Mucosa of rectum (tissue), 2 donors: ENCODE measurements around the gene CHN2.

Source experiments
- H3K27ac ChIP-seq, 2 donors: one replicate each; pipeline ENCODE4 v1.7.0; 2013; ENCODE audit warnings: inconsistent platforms in 2 of 2, low read depth in 2 of 2, low read length in 2 of 2
- H3K27me3 ChIP-seq, 2 donors: one replicate each; pipeline ENCODE4 v1.7.0; 2013; ENCODE audit warnings: low read length in 2 of 2; ENCODE audit not compliant: control insufficient read depth in 2 of 2, insufficient read depth in 2 of 2
- H3K36me3 ChIP-seq, 2 donors: one replicate each; pipeline ENCODE4 v1.7.0; 2013; ENCODE audit warnings: low read length in 2 of 2; ENCODE audit not compliant: control insufficient read depth in 2 of 2, insufficient read depth in 2 of 2
- H3K4me1 ChIP-seq, 2 donors: one replicate each; pipeline ENCODE4 v1.7.0; 2013; ENCODE audit warnings: low read length in 2 of 2, mild to moderate bottlenecking in 1 of 2; ENCODE audit not compliant: control insufficient read depth in 2 of 2, insufficient read depth in 2 of 2
- H3K4me3 ChIP-seq, 2 donors: one replicate each; pipeline ENCODE4 v1.7.0; 2013; ENCODE audit warnings: low read length in 2 of 2
- H3K9ac ChIP-seq, 2 donors: one replicate each; pipeline ENCODE4 v1.7.0; 2013; ENCODE audit warnings: low read length in 2 of 2, low read depth in 1 of 2, mild to moderate bottlenecking in 1 of 2
- H3K9me3 ChIP-seq, 2 donors: one replicate each; pipeline ENCODE4 v1.7.0; 2013; ENCODE audit warnings: low read length in 2 of 2; ENCODE audit not compliant: control insufficient read depth in 2 of 2
- donor health status: healthy.
- donor health status: Normal muscosa, but diverticular disease.

CHN2 gene

GRCh38 chr7:29158795-29159423, 35.7 kb upstream of the CHN2 start:
- no peak overlapping the region for H3K4me3 ChIP-seq
- no peak overlapping the region for H3K27ac ChIP-seq
- H3K27me3 ChIP-seq, result no peaks in the 10 kb centered on the region
- H3K36me3 ChIP-seq, result no peaks in the 10 kb centered on the region
- no peaks in the 10 kb centered on the region for H3K9me3 ChIP-seq
- H3K9ac ChIP-seq, result no peak overlapping the region
- no peaks in the 10 kb centered on the region for H3K4me1 ChIP-seq

- Histone ChIP-seq H3K4me1 (no peaks in the 10 kb centered on the region), H3K27ac (no peak overlapping the region), H3K27me3 (no peaks in the 10 kb centered on the region), H3K36me3 (no peaks in the 10 kb centered on the region), H3K9me3 (no peaks in the 10 kb centered on the region), H3K4me3 (no peak overlapping the region), H3K9ac (no peak overlapping the region)
Observed at GRCh38 chr7:29160080-29160479, 34.5 kb upstream of the CHN2 start.

- no peaks in the 10 kb centered on the region for H3K36me3 ChIP-seq
- H3K27ac ChIP-seq, result no peak overlapping the region
- no peaks in the 10 kb centered on the region for H3K27me3 ChIP-seq
- H3K4me1 ChIP-seq, result no peaks in the 10 kb centered on the region
- no peak overlapping the region for H3K9ac ChIP-seq
- H3K9me3 ChIP-seq, result no peaks in the 10 kb centered on the region
- H3K4me3 ChIP-seq, result no peak overlapping the region
Observed at GRCh38 chr7:29161231-29161630, 33.3 kb upstream of the CHN2 start.

GRCh38 chr7:29162577-29162976, 32.0 kb upstream of the CHN2 start:
- H3K36me3 ChIP-seq, result no peaks in the 10 kb centered on the region

GRCh38 chr7:29163854-29164253, 30.7 kb upstream of the CHN2 start:
- Histone ChIP-seq H3K9me3 (no peaks in the 10 kb centered on the region), H3K9ac (no peak overlapping the region), H3K36me3 (no peaks in the 10 kb centered on the region), H3K27me3 (no peaks in the 10 kb centered on the region), H3K4me3 (no peak overlapping the region), H3K27ac (no peak overlapping the region), H3K4me1 (no peaks in the 10 kb centered on the region)

More at GRCh38 chr7:29162577-29162976, 32.0 kb upstream of the CHN2 start:
- no peak overlapping the region for H3K9ac ChIP-seq
- no peaks in the 10 kb centered on the region for H3K27me3 ChIP-seq
- no peak overlapping the region for H3K27ac ChIP-seq
- H3K9me3 ChIP-seq, result no peaks in the 10 kb centered on the region
- H3K4me3 ChIP-seq, result no peak overlapping the region
- no peaks in the 10 kb centered on the region for H3K4me1 ChIP-seq

- H3K9me3 ChIP-seq, result no peaks in the 10 kb centered on the region
- H3K4me1 ChIP-seq, result no peaks in the 10 kb centered on the region
- no peaks in the 10 kb centered on the region for H3K27me3 ChIP-seq
- no peak overlapping the region for H3K27ac ChIP-seq
- no peak overlapping the region for H3K9ac ChIP-seq
- no peaks in the 10 kb centered on the region for H3K36me3 ChIP-seq
- no peak overlapping the region for H3K4me3 ChIP-seq
Observed at GRCh38 chr7:29167721-29168120, 26.9 kb upstream of the CHN2 start.

GRCh38 chr7:29170781-29171180, 23.8 kb upstream of the CHN2 start:
- no peaks in the 10 kb centered on the region for H3K36me3 ChIP-seq
- no peak overlapping the region for H3K27ac ChIP-seq
- no peaks in the 10 kb centered on the region for H3K9me3 ChIP-seq
- no peaks in the 10 kb centered on the region for H3K4me1 ChIP-seq
- H3K4me3 ChIP-seq, result no peak overlapping the region
- no peaks in the 10 kb centered on the region for H3K27me3 ChIP-seq
- no peak overlapping the region for H3K9ac ChIP-seq

- Histone ChIP-seq H3K36me3 (no peaks in the 10 kb centered on the region), H3K27me3 (no peaks in the 10 kb centered on the region), H3K9me3 (no peaks in the 10 kb centered on the region), H3K9ac (no peak overlapping the region), H3K4me3 (no peak overlapping the region), H3K27ac (no peak overlapping the region), H3K4me1 (no peaks in the 10 kb centered on the region)
Observed at GRCh38 chr7:29173458-29173857, 21.1 kb upstream of the CHN2 start.

GRCh38 chr7:29177963-29178600, 16.5 kb upstream of the CHN2 start:
- Histone ChIP-seq H3K9me3 (no peaks in the 10 kb centered on the region), H3K27ac (peak overlapping the region in 1 of 2 donors; percentile 6), H3K27me3 (no peaks in the 10 kb centered on the region), H3K4me1 (no peaks in the 10 kb centered on the region), H3K36me3 (no peaks in the 10 kb centered on the region), H3K9ac (peak overlapping the region in 1 of 2 donors; percentile 2), H3K4me3 (no peak overlapping the region)

- Histone ChIP-seq H3K9me3 (no peaks in the 10 kb centered on the region), H3K27ac (no peak overlapping the region), H3K27me3 (no peaks in the 10 kb centered on the region), H3K9ac (no peak overlapping the region), H3K4me1 (no peaks in the 10 kb centered on the region), H3K36me3 (no peaks in the 10 kb centered on the region), H3K4me3 (no peak overlapping the region)
Observed at GRCh38 chr7:29179115-29179514, 15.5 kb upstream of the CHN2 start.
